CD4-positive, alpha-beta T cell treated with Interleukin-6 at 100 ng/mL for 8 hours (primary cell): ENCODE data around the gene SHROOM3.

Source experiments
- DNase-seq: peaks from one replicate; pipeline ENCODE4 v3.0.0-alpha.2; 2020; ENCODE audit warnings: mixed read lengths, low spot score

SHROOM3 gene

DNA sequence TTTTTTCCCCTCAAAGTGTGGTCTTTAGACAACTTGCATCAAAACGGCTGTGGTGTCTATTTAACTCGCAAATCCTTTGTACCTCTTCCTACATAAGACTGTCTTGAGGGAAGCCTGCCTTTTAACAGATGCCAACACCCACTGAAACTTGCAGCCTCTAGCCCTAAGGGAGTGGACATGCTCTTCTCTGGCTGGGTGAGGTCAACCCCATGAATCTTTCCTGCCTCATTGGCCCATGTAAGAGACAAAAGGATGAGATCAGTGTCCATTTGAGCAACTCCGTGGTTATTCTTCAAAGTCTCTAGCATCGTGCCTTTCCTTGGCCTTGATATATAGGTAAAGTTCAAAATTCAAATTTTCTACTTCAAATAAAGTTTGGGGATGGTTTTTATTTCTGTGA, 134.7 kb downstream of the SHROOM3 start:
- no peak for DNase-seq

DNA sequence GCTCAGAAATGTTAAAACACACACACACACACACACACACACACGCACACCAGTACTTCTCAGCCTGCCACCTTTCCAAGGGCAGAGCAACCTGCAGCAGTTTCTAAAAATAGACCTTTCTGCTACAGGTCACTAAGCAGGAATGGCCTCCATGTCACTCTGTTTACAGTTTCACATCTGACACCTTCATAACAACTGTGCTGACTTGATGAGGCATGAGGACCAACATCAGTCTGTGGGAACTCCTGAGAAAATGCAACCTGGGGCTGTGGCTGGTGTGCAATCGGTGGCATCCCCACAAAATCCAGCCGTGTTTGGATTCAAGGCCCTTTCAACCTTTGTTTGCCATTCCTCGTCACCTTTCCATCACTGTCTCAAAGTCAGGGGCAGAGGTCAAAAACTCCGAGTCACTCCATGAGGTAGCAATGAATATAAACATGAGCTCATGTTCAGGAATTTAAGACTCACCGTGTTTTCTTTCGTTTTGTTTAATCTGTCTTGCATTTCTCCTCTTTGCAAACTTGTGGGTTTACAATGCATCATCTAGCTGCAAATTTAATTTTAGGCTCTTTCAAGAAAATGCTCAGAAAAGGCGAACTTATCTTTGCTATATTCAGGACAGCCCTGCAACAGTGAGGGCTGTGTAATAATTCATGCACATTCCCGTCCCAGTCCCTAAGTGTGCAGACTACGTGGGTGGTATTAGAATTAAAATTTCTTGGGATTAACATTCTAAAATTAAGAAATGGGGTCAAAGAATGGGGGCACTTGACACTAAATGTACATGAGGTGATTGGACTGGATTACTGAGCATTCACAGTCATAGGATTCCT, 135.3 kb downstream of the SHROOM3 start:
- no peak for DNase-seq

- DNase-seq: no peak
Observed at GRCh38 chr4:76571274-76571673, 136.2 kb downstream of the SHROOM3 start.

GRCh38 chr4:76572224-76572623, 137.2 kb downstream of the SHROOM3 start:
- no peak for DNase-seq

DNA sequence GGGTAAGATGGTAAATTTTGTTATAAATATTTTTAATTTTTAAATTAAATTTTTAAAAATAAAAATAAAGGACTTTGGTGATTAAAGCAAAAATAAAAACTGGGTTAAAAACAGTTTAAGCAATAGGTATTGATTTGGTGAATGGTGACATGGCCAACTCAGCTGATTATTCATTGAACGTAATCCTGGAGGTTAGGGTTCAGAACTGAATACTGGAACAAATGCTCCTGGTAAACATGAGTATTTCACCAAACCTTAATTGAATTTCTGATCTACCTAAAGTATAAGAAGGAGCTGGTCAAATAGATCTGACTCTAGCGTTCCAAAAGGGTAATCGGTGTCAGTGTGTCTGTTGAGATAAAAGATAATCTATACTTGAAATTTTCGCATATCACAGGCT, 141.8 kb downstream of the SHROOM3 start:
- DNase-seq: no peak

GRCh38 chr4:76578002-76578560, 143.1 kb downstream of the SHROOM3 start:
- DNase-seq: no peak

DNA sequence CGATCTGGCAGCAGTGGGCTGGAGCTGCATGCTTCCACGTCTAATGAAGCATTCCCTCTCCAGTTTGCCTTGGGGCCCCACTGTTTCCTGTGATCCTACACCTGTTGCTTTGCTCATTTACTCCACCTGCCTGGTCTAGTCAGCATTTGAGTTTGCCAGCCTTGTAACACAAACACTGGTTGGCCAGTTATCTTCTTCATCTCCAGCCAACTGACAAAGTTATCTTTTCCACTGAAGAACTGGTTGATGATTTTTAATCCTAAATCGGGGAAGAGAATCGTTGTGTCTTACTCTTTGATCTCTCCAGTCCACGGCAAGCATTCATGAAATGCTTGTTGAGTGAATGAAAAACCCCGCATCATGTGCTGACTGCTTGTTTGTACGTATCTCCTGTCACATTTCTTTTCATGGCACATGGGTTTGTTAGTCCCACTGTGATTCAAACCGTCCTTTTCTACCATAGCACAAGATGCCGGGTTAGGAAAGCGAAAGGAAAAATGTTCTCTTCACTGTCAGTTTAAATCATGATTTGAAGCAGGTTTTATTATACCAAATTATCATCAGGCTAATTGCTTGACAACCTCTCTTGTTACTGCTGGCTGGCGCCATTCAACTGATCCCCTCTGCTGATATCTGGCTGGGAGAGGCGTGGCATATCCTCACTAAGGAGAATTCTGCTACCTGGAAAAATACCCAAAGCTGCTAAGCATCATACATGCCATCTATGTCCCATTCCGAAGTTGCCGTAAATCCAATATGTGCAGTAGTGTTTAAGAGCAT, 144.8 kb downstream of the SHROOM3 start:
- no peak for DNase-seq

DNA sequence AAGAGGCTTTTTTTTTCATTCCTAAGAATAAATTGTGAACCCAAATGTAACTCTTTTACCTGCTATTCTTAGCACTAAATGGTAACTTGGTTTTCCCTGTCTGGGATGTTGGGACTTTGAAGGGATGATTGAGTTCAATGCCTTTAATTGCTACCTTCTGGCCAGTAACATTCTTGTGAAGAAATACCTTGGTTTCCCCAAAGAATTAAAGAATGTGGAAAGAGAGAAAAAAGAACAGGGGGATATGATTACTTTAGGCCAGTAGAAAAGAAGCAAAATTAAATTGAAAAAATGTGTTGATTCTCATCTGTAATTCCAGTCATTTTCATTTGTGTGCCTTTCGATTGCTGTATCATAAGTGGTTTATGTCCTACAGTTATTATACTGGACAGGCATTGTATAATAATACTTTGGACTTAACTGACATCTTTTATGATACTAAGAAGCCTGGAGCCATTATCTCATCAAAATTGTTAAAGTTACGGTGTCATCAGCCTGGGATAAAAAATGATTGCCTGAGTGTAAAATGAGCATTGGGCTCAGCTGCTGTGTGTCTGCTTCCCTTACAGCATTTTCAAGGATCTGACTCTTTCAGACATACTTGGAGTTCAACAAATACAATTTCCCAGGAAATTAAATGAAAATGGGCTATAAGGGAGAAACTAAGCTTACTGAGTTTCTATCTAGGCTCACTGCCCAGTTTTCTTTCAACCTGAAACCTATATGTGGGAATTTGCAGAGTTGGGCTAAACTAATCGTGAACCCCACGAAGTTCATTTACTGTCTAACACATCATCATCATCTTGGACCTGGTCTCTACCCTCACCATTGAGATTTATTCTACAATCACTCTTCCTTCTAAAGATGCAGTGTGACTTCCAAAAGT, 146.3 kb downstream of the SHROOM3 start:
- DNase-seq: no peak

- no peak for DNase-seq
Observed at GRCh38 chr4:76582074-76582816, 147.2 kb downstream of the SHROOM3 start.

- no peak for DNase-seq
Observed at GRCh38 chr4:76582817-76583087, 147.7 kb downstream of the SHROOM3 start.

- no peak for DNase-seq
Observed at GRCh38 chr4:76584241-76585152, 149.5 kb downstream of the SHROOM3 start.

- no peak for DNase-seq
Observed at GRCh38 chr4:76585272-76585671, 150.2 kb downstream of the SHROOM3 start.

- no peak for DNase-seq
Observed at GRCh38 chr4:76585897-76586360, 150.9 kb downstream of the SHROOM3 start.

- no peak for DNase-seq
Observed at GRCh38 chr4:76588274-76588673, 153.2 kb downstream of the SHROOM3 start.

DNA sequence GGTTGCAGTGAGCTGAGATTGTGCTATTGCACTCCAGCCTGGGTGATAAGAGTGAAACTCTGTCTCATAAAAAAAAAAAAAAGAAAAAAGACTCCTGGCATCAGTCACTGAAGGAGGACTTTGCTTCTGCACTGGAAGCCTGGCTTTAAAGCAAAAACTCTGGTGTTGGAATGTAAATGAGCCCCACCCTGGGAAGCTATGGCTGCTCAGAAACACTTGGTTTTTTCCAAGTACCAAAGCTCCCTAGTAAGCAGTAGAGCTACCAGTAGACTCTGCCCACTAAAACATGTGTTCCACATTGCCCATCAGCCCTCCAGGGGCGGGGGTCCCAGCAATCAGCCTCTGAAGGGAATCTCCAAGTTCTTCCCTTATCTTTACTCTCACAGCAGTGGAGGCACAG, 154.4 kb downstream of the SHROOM3 start:
- DNase-seq: no peak

DNA sequence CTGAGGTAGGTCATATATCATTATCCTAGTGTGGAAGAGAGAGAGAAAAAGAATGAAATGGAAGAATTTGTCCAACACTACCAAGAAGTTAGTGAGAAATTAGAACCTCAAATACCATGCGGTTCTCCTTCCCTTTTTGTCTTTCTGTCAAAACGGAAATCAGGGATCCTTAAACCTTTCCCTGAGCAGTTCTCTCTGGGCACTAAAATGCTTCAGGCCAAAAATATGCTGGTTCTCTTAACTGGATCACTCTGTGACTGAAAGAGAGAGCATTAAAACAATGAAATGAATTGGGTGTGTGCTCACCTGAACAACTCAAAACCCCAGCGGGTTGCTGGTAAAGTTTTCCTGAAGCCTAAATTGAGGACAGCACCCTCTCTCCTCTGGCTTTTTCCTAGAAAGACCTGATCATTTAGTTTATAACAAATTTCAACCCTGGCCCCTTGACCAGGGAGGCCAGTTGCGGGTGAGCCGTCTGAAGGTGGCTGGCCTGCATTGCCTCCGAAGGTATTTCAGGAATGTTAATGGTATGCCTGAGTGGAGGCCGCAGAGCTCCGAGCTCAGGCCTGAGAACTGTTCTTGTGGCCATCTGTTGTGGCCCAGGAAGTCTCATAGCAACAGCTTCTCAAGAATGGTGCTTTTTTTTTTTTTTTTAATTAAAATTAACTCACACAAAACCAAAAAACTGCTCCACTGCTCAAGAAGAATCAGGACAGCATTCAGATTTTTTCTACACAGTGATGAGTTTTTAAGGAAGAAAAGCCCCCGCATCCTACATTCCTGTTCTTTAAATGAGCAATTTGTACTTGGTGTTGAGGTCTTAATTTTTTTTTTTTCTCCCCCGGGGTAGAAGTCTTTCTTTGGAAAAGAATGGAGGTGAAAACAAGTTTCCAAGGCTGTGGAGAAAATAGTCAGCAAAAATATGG, 155.1 kb downstream of the SHROOM3 start:
- no peak for DNase-seq

DNA sequence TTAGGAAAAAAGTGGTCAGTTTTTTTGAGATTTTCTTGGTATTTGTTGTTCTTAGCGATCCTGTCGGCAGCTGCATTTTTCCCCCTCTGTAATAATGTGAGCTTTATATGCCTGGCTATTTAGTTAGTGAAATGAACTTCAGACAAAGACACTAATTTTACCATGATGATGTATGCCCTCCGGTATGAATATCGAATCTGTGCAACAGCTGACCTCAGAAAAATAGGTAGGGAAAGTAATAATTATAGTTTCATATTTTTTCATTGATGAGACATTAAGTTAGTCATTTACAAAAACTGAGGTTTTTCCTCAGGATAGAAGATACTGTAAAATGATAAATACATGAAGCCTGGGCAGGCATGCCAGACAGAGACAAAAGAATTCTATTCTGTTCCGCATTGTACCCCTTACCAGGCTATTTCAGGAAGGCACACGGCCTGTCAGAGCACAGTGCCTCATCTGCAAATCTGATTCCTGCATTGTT, 155.8 kb downstream of the SHROOM3 start:
- no peak for DNase-seq

GRCh38 chr4:76591992-76592391, 157.0 kb downstream of the SHROOM3 start:
- no peak for DNase-seq

DNA sequence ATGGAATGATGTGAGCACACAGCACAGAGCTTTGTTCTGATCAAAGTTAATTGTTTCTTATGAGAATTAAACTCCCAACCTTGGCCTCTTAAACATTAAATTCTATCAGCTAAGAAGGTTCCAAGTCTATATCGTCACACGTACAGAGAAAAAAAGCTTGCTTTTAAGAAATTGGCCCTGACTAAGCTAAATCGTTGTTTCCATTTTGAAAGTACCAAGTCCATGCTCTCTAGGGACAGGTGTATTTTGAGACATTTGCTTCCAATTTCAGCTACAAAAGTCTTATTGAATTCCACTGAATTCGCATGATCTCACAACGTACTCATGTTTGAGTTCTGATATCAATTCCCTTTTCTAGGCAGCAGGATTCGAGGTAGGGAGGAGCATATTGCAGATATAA, 157.4 kb downstream of the SHROOM3 start:
- no peak for DNase-seq
